ENCODE data around the gene LARP1.
"Not testable (repeated sequence)": the region's sequence is repeated elsewhere in the genome, so short reads cannot be mapped to it uniquely, and the experiment has no call there.

Gene LARP1

GRCh38 chr5:154736372-154736771 is 18.8 kb upstream of the LARP1 start:
- DNase-seq: not testable (repeated sequence)

GRCh38 chr5:154737667-154738320 is 17.4 kb upstream of the LARP1 start:
- no peak for DNase-seq

GRCh38 chr5:154740483-154740882 is 14.7 kb upstream of the LARP1 start:
- no peak for DNase-seq

GRCh38 chr5:154740957-154741356 is 14.2 kb upstream of the LARP1 start:
- DNase-seq: no peak

GRCh38 chr5:154741415-154741814 is 13.8 kb upstream of the LARP1 start:
- no peak for DNase-seq

- peak; percentile 68 for DNase-seq
Measured at GRCh38 chr5:154743812-154744211, 11.4 kb upstream of the LARP1 start.

GRCh38 chr5:154745349-154745748 is 9.8 kb upstream of the LARP1 start:
- DNase-seq: no peak

- no peak for DNase-seq
Measured at GRCh38 chr5:154749491-154749890, 5.7 kb upstream of the LARP1 start.

- DNase-seq: not testable (repeated sequence)
Measured at GRCh38 chr5:154750641-154751040, 4.5 kb upstream of the LARP1 start.

GRCh38 chr5:154751854-154752253 is 3.3 kb upstream of the LARP1 start:
- no peak for DNase-seq

- peak; percentile 41 for DNase-seq
Measured at GRCh38 chr5:154753792-154754191, 1.4 kb upstream of the LARP1 start.

GRCh38 chr5:154754460-154755360 is 467 bp upstream of the LARP1 start:
- peak; percentile 99 for DNase-seq

GRCh38 chr5:154756009-154756867 is 1.1 kb downstream of the LARP1 start:
- peak; percentile 56 for DNase-seq

GRCh38 chr5:154756868-154757813 is 2.0 kb downstream of the LARP1 start:
- DNase-seq: peak; percentile 73

- DNase-seq: peak; percentile 54
Measured at GRCh38 chr5:154757814-154758406, 2.7 kb downstream of the LARP1 start.

GRCh38 chr5:154758493-154758892 is 3.3 kb downstream of the LARP1 start:
- no peak for DNase-seq

GRCh38 chr5:154758977-154759376 is 3.8 kb downstream of the LARP1 start:
- no peak for DNase-seq

- not testable (repeated sequence) for DNase-seq
Measured at GRCh38 chr5:154759868-154760267, 4.7 kb downstream of the LARP1 start.

GRCh38 chr5:154761046-154761736 is 6.0 kb downstream of the LARP1 start:
- DNase-seq: no peak

GRCh38 chr5:154762261-154762660 is 7.1 kb downstream of the LARP1 start:
- no peak for DNase-seq

GRCh38 chr5:154762700-154763099 is 7.5 kb downstream of the LARP1 start:
- DNase-seq: no peak
